Endometrial microvascular endothelial cells (primary cell): ENCODE data around the gene HOXB8. TPM values are rescaled to one million over a fixed set of nuclear protein-coding genes. Genes with fewer than 3 reads are reported as not detected.

Experiments used
- in situ Hi-C: cut with HindIII; loops from 2 replicates; pipeline ENCODE4 v1.10.0; 2017; ENCODE audit warnings: low sequenced_read_pairs, low pct_unique_long_range_greater_than_20kb; ENCODE audit errors: inconsistent ontology term
- total RNA-seq: library from RNA; depleted of rRNA; stranded (reverse); fragments of >200 nt; gene quantifications from one replicate; pipeline ENCODE4 v1.2.3, GENCODE V29; 2015; ENCODE audit errors: inconsistent ontology term

Gene HOXB8
- total RNA-seq, 1 donor from 2014 or later = 22.5 TPM

GRCh38 chr17:48639982-48640857 is 25.1 kb upstream of the HOXB8 start:
- in situ Hi-C loops = no loop called here

- in situ Hi-C loops = no loop called here
Measured at GRCh38 chr17:48639136-48639535, 24.0 kb upstream of the HOXB8 start.

DNA sequence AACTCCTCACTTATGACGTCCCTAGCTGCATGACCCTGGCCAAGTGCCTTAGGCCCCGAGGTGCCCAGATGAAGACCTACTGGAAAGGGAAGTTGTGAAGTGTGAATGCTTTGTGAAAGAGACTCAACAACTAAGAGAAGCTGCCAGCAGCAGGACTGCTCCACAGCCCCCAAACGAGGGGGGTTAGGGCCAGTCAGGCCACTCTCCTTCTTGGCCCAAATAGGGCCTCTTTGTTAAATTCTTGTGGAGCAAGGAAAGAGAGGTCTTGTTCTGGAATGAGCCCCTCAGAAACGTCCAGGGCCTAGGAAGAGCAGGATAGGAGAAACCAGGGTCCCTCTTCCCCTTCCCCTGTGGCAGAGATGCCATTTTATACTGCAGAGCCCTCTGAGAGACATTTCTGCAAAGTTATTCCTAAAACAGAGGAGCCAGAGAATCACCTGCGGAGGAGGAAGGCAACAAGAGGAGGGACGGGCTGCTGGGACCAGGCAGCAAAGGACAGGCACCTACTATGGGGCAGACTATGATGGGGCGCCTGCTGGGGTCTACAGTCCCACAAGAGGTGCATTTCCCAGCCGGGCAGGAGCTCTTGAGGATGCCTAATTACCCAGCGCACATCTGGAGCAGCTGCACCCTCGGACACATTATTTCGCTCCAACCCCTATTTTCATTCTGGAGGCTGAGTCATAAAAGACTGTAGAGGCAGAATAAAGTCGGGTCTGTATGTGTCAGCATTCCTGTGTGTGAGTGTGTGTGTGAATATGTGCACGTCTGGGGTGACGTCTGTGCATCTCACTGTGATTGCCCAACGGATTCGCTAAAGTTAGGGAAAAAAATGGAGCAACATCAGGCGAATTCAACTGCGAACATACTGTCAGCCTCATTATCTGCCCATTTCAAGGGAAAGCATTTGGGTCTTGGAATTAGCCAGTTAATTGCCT is 22.5 kb upstream of the HOXB8 start:
- in situ Hi-C loops = no loop called here

- in situ Hi-C loops = no loop called here
Measured at GRCh38 chr17:48636177-48637018, 21.3 kb upstream of the HOXB8 start.

GRCh38 chr17:48634493-48635208 is 19.6 kb upstream of the HOXB8 start:
- in situ Hi-C loops = no loop called here

GRCh38 chr17:48633266-48633677 is 18.2 kb upstream of the HOXB8 start:
- in situ Hi-C loops = no loop called here

DNA sequence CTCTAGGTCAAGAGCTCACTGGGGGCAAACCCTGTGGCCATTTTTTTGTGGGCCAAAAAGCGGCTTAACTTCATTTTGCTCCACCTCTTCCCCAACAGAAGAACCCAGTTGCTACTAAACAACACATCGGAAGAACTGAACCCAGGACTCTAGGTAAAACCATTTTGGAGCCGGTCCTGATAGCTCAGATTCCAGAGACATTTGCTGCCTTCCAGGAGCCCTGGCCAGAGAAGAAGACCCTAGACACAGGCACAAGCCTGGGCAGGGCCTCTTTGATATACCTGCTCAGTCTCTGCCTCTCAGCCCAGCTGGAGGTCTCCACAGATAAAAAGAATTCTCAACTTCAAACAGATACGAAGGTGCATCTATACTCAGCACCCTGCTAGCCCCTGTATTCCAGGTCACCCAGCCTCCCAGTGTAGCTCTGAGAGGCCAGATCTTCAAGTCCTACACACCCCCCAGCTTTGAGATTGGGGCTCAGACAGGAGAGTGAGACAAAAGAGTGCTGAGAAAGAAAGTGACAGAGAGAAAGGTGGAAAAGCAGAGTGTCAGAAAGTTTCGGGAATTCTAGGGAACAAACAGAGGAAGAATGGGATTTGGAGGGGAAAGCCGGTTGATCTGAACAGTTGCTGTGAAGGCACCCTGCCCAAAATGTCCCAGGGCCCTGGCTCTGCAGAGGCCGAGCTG is 17.6 kb upstream of the HOXB8 start:
- in situ Hi-C loops = no loop called here

GRCh38 chr17:48631693-48632578 is 16.8 kb upstream of the HOXB8 start:
- in situ Hi-C loops = no loop called here

GRCh38 chr17:48630925-48631692 is 16.0 kb upstream of the HOXB8 start:
- in situ Hi-C loops = no loop called here

- in situ Hi-C loops = no loop called here
Measured at GRCh38 chr17:48630009-48630924, 15.2 kb upstream of the HOXB8 start.

- in situ Hi-C loops = no loop called here
Measured at GRCh38 chr17:48629411-48629759, 14.3 kb upstream of the HOXB8 start.

GRCh38 chr17:48628649-48629410 is 13.7 kb upstream of the HOXB8 start:
- in situ Hi-C loops = no loop called here

DNA sequence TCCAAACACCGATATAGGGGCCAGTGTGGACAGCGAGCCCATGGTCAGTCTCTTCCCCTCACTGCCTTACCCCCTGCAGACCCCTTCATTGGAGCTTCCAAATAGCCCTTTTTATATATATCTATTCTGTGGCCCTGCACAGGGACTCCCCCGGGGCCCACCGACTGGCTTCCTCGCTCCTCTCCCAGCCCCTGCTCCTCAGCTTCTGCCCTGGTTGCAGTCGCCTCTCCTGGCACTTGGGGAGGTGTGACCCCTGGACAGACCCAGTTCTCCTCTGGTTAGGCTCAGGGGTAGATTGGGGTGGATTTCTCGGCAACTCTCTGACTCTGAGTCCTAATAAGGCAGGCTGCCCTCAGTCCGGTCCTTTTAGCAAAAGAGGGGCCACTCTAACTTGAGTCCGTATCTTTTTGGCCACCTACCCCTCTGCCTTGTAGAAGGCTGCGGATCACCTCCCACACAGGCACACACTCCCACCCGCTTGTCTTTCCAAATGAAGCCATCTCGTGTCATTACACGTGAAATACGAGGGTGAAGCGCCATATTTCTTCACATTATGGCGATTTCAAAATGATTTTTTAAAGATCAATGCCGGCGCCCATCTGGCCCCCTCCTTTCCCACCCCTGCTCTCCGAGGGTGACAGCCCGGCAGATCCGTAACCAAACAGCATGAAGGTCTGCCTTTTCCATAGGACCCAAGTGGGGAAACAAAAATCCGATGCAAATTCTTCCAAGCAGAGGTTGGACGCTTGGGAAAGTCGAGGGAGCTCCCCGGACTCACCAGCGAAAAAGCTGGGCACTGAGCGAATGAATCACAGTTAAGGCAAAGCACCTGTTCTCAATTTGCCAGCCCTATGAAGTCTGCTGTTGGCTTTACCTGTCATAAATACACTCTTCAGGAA is 12.8 kb upstream of the HOXB8 start:
- in situ Hi-C loops = no loop called here

GRCh38 chr17:48627118-48627597 is 12.1 kb upstream of the HOXB8 start:
- in situ Hi-C loops = no loop called here
